Measurements from ENCODE around the gene TMEM37.

Gene TMEM37

DNA sequence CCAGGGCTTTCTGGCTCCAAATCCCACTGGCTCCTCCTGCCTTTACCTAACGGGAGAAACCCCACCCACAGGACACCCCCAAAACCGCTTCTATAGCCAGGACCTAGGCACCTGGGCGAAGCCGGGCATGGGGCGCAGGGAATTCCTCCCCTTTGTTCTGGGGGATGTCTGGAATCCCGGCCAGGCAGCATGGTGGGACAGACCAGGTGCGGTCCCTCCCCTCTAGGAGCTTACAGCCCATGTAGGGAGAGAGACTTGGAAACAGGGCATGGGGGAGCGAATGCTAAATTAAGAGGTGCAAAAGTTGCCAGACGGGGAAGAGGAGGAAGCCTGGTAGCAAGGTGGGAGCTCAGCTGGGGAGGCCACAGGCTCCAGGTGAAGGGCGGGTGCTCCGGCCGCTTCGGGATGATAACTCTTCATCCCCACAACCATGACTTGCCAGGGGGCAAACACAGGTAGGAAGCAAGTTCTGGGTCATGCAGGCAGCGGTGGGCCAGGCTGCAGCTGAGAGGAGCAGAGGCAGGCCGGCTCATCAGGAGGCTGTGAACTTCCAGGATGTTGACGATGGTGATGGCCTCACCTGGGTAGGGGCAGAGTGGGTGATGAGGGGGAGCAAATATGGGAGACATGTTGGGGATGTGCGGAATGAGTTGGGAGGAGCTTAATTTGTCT lies 1.3 kb downstream of the TMEM37 start:
- Histone ChIP-seq H3K4me3 (ENCODE audit: low read length in 2 of 2) (peak overlapping the region; percentile 67 to 76), H3K4me1 (ENCODE audit: control insufficient read depth in 2 of 2, insufficient read depth in 2 of 2, low read length in 2 of 2) (peaks cover 58 to 66% of the 10 kb centered on the region in 2 donors), H3K27ac (ENCODE audit: low read depth in 2 of 2, low read length in 2 of 2) (peak overlapping the region; percentile 77 to 97), H3K36me3 (ENCODE audit: control insufficient read depth in 2 of 2, insufficient read depth in 2 of 2, low read length in 2 of 2) (peaks cover 1 to 4% of the 10 kb centered on the region in 2 donors), H3K9me3 (ENCODE audit: control insufficient read depth in 2 of 2, low read length in 2 of 2) (no peaks in the 10 kb centered on the region), H3K9ac (ENCODE audit: low read depth in 1 of 2, low read length in 2 of 2) (peak overlapping the region; percentile 61 to 75), H3K27me3 (ENCODE audit: control insufficient read depth in 2 of 2, insufficient read depth in 2 of 2, low read length in 2 of 2) (no peaks in the 10 kb centered on the region)

DNA sequence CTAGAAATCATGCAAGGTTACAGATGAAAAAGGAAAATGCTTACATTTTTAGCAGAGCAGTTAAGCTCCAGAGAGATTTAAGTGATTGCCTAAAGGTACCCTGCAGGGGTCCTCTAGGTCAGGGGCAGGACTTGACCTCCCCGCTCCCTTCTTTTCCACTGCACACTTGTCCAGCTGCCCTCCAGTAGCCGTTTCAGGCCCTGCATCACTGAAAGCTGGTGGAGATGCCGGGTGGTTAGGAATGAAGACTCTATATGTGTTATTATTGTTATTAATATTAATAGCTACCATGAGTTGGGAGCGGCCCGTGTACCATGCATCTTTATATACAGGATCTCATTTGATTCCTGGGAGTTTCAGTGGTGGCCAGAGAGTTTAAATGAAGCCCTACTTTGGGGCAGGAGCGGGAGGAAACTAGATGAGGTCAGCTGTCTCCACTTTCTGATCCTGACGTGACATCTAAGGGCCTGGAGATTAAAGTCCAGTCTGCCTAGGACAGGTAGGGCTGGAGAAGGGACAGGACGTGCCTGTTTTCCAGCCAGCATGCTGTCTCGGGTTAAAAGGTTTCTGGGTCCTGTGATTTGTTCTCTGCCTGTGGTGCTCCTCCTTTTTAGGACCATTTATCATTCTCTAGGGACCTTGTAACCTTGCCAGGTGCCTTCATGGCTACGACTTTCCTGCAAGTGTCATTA lies 2.1 kb downstream of the TMEM37 start:
- H3K4me1 ChIP-seq (ENCODE audit: control insufficient read depth in 2 of 2, insufficient read depth in 2 of 2, low read length in 2 of 2) = peaks cover 54 to 58% of the 10 kb centered on the region in 2 donors
- H3K27me3 ChIP-seq (ENCODE audit: control insufficient read depth in 2 of 2, insufficient read depth in 2 of 2, low read length in 2 of 2) = no peaks in the 10 kb centered on the region
- peak overlapping the region; percentile 77 to 97 for H3K27ac ChIP-seq (ENCODE audit: low read depth in 2 of 2, low read length in 2 of 2)
- peak overlapping the region in 1 of 2 donors; percentile 75 for H3K9ac ChIP-seq (ENCODE audit: low read depth in 1 of 2, low read length in 2 of 2)
- peak overlapping the region; percentile 67 to 76 for H3K4me3 ChIP-seq (ENCODE audit: low read length in 2 of 2)
- no peaks in the 10 kb centered on the region for H3K9me3 ChIP-seq (ENCODE audit: control insufficient read depth in 2 of 2, low read length in 2 of 2)
- peaks cover 9% of the 10 kb centered on the region in 2 donors for H3K36me3 ChIP-seq (ENCODE audit: control insufficient read depth in 2 of 2, insufficient read depth in 2 of 2, low read length in 2 of 2)

- Histone ChIP-seq H3K36me3 (ENCODE audit: control insufficient read depth in 2 of 2, insufficient read depth in 2 of 2, low read length in 2 of 2) (peaks cover 10 to 11% of the 10 kb centered on the region in 2 donors), H3K27me3 (ENCODE audit: control insufficient read depth in 2 of 2, insufficient read depth in 2 of 2, low read length in 2 of 2) (no peaks in the 10 kb centered on the region), H3K4me1 (ENCODE audit: control insufficient read depth in 2 of 2, insufficient read depth in 2 of 2, low read length in 2 of 2) (peaks cover 49% of the 10 kb centered on the region in 2 donors), H3K9ac (ENCODE audit: low read depth in 1 of 2, low read length in 2 of 2) (peak overlapping the region; percentile 42 to 51), H3K4me3 (ENCODE audit: low read length in 2 of 2) (peak overlapping the region; percentile 34 to 40), H3K9me3 (ENCODE audit: control insufficient read depth in 2 of 2, low read length in 2 of 2) (no peaks in the 10 kb centered on the region), H3K27ac (ENCODE audit: low read depth in 2 of 2, low read length in 2 of 2) (peak overlapping the region; percentile 77 to 83)
Observed at GRCh38 chr2:119434664-119435063, 3.0 kb downstream of the TMEM37 start.

DNA sequence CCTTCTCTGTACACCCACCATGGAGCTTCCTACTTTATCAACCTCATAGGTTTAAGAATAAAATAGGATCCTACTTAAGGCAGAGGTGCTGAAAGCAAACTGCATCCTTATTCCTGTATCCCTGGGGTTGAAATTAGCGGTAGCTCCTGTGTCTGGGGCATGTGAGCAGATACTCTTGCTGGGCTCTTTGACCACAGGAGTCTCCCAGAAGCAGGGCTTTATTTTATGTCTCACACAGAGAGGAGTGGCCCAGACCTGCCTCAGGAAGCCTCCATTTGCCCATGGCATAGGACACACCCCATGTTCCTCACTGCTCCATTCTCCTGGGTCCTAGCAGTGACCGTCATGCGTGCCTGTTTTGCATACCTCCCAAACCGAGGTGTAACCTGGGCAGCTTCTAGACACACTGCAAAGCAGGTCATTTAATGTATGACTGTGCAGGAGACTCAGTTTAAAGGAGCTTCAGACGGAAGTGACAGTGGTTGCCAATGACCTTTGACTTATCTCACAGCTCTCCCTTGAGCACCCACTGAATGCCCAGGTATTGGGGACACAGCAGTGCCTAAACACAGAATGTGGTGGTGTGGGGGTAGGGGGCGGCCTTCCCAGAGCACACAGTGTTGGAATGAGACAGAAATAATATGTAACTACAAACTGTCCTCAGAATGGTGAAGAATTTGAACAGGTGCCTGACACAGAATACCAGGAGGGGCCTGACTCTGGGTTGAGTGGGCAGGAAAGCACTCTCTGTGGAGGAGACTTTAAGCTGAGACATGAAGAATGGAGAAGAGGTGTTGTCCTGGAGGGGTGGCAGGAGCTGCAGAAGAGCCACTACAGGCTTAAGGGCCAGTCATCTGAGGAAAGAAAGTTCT lies 3.7 kb downstream of the TMEM37 start:
- Histone ChIP-seq H3K4me1 (ENCODE audit: control insufficient read depth in 2 of 2, insufficient read depth in 2 of 2, low read length in 2 of 2) (peaks cover 43 to 44% of the 10 kb centered on the region in 2 donors), H3K27me3 (ENCODE audit: control insufficient read depth in 2 of 2, insufficient read depth in 2 of 2, low read length in 2 of 2) (no peaks in the 10 kb centered on the region), H3K9me3 (ENCODE audit: control insufficient read depth in 2 of 2, low read length in 2 of 2) (no peaks in the 10 kb centered on the region), H3K36me3 (ENCODE audit: control insufficient read depth in 2 of 2, insufficient read depth in 2 of 2, low read length in 2 of 2) (peaks cover 10 to 14% of the 10 kb centered on the region in 2 donors), H3K9ac (ENCODE audit: low read depth in 1 of 2, low read length in 2 of 2) (peak overlapping the region; percentile 42 to 51), H3K4me3 (ENCODE audit: low read length in 2 of 2) (peak overlapping the region; percentile 11 to 40), H3K27ac (ENCODE audit: low read depth in 2 of 2, low read length in 2 of 2) (peak overlapping the region; percentile 77 to 83)

GRCh38 chr2:119435953-119436297 lies 4.3 kb downstream of the TMEM37 start:
- Histone ChIP-seq H3K4me3 (ENCODE audit: low read length in 2 of 2) (peak overlapping the region in 1 of 2 donors; percentile 11), H3K4me1 (ENCODE audit: control insufficient read depth in 2 of 2, insufficient read depth in 2 of 2, low read length in 2 of 2) (peaks cover 37 to 41% of the 10 kb centered on the region in 2 donors), H3K36me3 (ENCODE audit: control insufficient read depth in 2 of 2, insufficient read depth in 2 of 2, low read length in 2 of 2) (peaks cover 10 to 14% of the 10 kb centered on the region in 2 donors), H3K27me3 (ENCODE audit: control insufficient read depth in 2 of 2, insufficient read depth in 2 of 2, low read length in 2 of 2) (no peaks in the 10 kb centered on the region), H3K9me3 (ENCODE audit: control insufficient read depth in 2 of 2, low read length in 2 of 2) (no peaks in the 10 kb centered on the region), H3K27ac (ENCODE audit: low read depth in 2 of 2, low read length in 2 of 2) (peak overlapping the region; percentile 77 to 83), H3K9ac (ENCODE audit: low read depth in 1 of 2, low read length in 2 of 2) (peak overlapping the region in 1 of 2 donors; percentile 20)

GRCh38 chr2:119436993-119437772 lies 5.5 kb downstream of the TMEM37 start:
- H3K9me3 ChIP-seq (ENCODE audit: control insufficient read depth in 2 of 2, low read length in 2 of 2) = no peaks in the 10 kb centered on the region
- no peak overlapping the region for H3K27ac ChIP-seq (ENCODE audit: low read depth in 2 of 2, low read length in 2 of 2)
- no peak overlapping the region for H3K4me3 ChIP-seq (ENCODE audit: low read length in 2 of 2)
- peaks cover 10 to 14% of the 10 kb centered on the region in 2 donors for H3K36me3 ChIP-seq (ENCODE audit: control insufficient read depth in 2 of 2, insufficient read depth in 2 of 2, low read length in 2 of 2)
- no peaks in the 10 kb centered on the region for H3K27me3 ChIP-seq (ENCODE audit: control insufficient read depth in 2 of 2, insufficient read depth in 2 of 2, low read length in 2 of 2)
- peaks cover 31 to 36% of the 10 kb centered on the region in 2 donors for H3K4me1 ChIP-seq (ENCODE audit: control insufficient read depth in 2 of 2, insufficient read depth in 2 of 2, low read length in 2 of 2)
- no peak overlapping the region for H3K9ac ChIP-seq (ENCODE audit: low read depth in 1 of 2, low read length in 2 of 2)

GRCh38 chr2:119438128-119438656 lies 6.5 kb downstream of the TMEM37 start:
- Histone ChIP-seq H3K4me3 (ENCODE audit: low read length in 2 of 2) (no peak overlapping the region), H3K9ac (ENCODE audit: low read depth in 1 of 2, low read length in 2 of 2) (no peak overlapping the region), H3K27ac (ENCODE audit: low read depth in 2 of 2, low read length in 2 of 2) (no peak overlapping the region), H3K9me3 (ENCODE audit: control insufficient read depth in 2 of 2, low read length in 2 of 2) (no peaks in the 10 kb centered on the region), H3K27me3 (ENCODE audit: control insufficient read depth in 2 of 2, insufficient read depth in 2 of 2, low read length in 2 of 2) (no peaks in the 10 kb centered on the region), H3K36me3 (ENCODE audit: control insufficient read depth in 2 of 2, insufficient read depth in 2 of 2, low read length in 2 of 2) (peaks cover 10 to 14% of the 10 kb centered on the region in 2 donors), H3K4me1 (ENCODE audit: control insufficient read depth in 2 of 2, insufficient read depth in 2 of 2, low read length in 2 of 2) (peaks cover 21 to 28% of the 10 kb centered on the region in 2 donors)

GRCh38 chr2:119438726-119439284 lies 7.2 kb downstream of the TMEM37 start:
- Histone ChIP-seq H3K9ac (ENCODE audit: low read depth in 1 of 2, low read length in 2 of 2) (no peak overlapping the region), H3K9me3 (ENCODE audit: control insufficient read depth in 2 of 2, low read length in 2 of 2) (no peaks in the 10 kb centered on the region), H3K27me3 (ENCODE audit: control insufficient read depth in 2 of 2, insufficient read depth in 2 of 2, low read length in 2 of 2) (no peaks in the 10 kb centered on the region), H3K4me1 (ENCODE audit: control insufficient read depth in 2 of 2, insufficient read depth in 2 of 2, low read length in 2 of 2) (peaks cover 17 to 23% of the 10 kb centered on the region in 2 donors), H3K4me3 (ENCODE audit: low read length in 2 of 2) (no peak overlapping the region), H3K36me3 (ENCODE audit: control insufficient read depth in 2 of 2, insufficient read depth in 2 of 2, low read length in 2 of 2) (peaks cover 10 to 14% of the 10 kb centered on the region in 2 donors), H3K27ac (ENCODE audit: low read depth in 2 of 2, low read length in 2 of 2) (no peak overlapping the region)
